GM19043 (cell line): Measurements from ENCODE around the gene PODXL2.

Experiments used
- ATAC-seq: cut with Tn5 transposase; IDR thresholded peaks from one replicate; pipeline ENCODE4 v1.9.1; 2021; ENCODE audit warnings: low read depth; ENCODE audit not compliant: unreplicated experiment

The PODXL2 gene

DNA sequence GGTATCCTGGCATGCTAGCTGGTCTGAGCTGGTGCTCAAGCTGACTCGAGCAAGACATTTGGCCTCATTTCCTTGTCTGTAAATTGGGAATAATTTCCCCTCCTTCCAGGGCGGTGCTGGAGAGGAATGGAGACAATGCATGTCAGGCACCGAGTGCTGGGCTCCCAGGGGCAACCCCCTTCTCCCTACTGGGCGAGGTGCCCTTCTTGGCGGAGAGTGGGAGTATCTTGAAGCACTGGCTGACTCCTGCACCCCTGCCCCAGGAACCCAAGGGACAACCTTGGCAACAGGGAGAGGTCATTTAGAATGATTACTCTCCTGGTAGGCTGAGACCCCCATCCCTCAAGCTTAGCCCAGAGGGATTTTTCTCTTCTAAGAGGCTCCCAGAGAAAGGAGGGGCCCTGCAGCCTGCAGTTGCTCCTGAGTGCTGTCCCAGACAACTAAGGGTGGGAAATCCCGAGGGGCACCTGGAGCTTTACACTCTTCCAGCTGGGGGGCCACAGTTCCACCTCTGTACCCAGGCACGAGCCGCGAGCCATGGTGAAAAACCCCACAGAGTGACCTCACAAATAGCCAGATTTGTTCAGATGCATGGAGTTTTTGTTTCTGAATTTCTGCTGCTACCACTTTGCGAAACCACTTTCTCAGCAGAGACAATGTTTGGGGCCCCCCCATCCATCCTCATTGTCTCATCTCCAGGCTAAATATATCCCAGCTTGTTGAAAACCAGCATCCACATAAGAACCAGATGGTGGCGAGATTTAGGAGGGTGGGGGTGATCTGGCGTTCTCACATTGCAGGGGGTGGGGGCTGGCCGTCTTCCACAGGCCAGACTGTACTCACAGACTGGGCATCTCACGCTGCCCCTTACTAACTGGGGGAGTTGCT is 88.6 kb downstream of the PODXL2 start:
- ATAC-seq, result no peak

DNA sequence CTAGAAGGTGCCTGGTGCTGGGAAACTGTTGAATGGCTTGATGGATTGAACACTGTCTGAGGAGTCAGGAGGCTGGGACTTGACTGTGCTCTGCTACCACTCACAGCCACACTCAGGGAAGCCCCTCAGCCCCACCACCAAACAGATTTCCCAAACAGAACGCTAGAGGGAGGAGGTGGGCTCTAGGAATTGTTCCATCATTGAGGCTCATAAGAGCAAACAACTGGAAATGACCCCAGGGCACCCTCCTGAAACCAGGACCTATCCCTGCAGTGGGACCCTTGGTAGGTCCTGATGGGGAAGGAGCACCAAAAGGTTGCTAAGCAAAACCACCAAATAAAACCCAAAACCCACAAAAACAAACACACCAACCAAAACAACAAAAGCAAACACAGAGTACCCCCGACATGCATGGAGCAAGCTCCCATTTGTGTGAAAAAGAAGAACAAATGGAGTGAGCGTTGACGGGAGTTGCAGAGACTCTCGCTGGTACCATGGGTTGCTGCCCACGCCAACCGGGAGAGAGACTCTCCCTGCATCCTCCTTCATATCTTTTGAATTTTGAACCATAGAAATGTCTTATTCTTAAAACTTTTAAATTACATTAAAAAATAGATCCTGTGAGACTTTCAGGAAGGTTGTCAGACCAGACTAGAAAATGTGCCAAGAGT is 89.4 kb downstream of the PODXL2 start:
- ATAC-seq, result no peak

DNA sequence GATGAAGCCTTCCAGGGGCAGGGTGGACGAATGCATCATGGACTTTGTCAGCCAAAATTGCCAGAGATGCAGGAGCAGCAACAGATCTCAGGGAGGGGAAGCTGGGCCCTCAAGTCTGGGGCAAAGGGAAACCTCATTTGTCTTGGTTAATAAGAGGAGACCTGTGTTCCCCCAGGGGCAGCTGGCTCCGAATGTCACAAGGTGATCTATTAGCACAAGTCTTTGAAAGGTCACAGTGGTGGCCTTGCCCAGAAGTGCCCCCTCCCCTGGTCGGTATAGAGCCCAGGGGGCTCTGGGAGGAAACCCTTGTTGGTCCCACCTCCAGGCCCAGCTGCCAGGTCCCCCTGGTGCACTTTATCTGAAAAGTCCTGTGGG is 89.9 kb downstream of the PODXL2 start:
- no peak for ATAC-seq

DNA sequence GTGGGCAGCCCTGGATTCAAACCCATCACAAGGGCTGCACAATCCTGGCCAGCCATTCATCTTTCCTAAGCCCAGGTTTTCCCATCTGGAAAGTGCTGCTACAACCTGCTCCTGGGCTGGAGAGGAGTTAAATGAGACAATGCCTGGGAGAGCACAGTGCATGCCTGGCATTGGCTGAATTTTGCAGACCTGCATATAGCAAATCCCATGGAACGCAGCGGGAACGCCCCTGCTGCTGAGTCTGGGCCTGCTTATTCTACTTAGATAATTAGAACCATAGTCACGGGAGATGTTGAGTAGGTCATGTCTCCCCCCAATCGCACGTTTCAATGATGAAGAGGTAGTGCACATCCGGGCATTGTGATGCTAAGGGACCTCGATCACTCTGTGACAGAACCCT is 90.4 kb downstream of the PODXL2 start:
- no peak for ATAC-seq

DNA sequence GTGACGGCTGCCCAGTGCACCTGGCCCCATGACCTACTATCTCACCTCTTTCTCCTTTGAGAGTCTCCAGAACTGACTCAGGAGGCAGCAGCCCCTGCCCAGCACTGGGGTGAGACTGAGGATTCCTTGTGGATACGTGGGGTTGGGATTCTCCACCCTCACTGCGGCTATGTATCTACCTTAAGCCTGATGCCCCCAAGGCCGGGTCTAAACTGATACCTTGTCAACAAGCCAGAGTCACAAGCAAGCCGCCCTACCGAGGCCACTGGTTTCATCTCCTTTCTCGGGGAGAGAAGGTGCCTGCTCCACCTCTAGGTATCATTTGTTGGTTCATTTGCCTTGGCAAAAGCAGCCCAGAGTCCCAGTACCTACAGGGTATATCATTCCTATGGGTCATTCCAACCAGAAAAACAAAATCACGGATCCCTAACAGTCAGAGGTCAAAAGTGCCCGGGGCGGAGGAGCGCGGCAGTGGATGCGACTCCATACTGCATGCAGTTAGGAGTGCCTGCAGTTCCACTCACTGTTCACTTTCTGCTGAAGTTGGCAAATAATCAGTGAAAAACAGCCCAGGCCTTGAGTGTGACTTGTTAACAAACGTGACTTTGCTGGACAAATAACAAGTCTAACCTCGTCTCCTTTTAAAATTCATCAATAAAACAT is 91.3 kb downstream of the PODXL2 start:
- no peak for ATAC-seq

DNA sequence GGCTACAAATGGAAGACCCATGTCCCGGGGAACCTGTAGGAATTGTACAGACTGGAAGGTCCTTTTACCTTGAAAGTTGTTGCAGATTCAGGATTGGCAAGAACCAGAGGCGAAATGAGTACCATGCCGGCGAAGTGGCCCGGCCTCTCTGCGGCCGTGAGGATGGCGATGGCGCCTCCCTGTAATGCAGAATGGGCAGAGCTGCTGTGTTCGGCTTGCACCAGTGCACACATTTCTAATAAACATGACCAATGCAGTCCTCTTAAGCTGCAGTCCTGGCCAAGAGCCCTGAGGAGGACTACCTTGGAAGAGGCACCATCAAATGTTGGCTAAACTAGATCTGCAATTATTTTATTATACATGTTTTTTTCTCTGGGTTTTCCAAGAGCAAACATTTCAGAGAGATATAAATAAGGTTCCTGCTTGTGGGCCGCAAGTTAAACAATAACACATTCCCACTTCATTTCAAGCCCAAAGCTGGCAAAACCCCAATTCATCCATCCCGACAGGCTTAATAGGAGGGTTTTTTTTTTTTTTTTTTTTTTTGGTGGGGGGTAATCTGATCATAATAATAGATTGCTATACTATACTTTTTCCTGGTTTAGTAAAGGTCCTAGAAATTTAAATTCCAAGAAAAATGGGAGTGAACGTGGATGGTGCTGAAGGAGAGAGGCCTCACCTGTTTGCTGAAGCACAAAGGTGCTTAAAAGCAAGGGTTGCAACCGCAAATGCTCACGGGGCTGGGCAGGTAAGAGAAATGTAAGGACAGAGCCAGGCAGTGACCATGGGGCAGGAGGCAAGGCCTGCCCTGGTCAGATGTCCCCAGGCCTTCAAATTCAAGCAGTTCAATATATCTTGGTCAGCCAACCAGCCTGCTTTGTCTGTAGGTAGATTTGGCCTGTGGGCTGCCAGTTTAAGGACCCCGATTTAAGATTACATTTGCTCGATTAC is 92.3 kb downstream of the PODXL2 start:
- ATAC-seq, result no peak

DNA sequence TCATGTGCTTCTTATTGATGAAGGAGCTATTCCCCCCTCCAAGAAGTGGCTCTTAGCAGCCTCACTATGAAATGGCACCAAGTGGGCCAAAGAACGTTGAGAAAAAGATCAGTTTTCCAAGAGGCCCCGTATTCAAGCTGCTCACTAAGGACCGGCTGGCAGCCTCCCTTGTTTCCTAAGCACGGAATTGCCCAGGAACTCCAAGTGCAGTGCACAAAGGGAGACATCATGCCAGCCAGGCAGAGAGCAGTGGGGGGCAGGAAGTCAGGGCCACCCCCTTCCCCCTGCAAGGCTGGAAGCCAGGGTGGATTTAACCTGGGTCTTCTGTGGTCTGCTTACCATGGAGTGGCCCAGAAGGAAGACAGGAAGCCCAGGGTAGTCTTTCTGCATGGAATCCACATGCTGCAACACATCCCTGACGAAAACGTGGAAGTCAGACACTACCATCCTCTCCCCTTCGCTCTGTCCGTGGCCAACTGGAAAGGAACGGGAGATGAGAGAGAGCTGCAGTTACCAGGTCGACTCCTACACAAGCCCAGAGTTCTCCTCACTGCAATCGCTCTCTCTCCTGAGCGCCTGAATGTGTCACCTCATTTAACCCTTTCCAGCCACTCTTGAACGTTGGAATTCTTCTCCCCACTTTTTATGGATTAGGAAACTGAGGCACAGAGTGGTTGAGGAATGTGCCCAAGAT is 93.3 kb downstream of the PODXL2 start:
- ATAC-seq, result no peak
